Stimulated activated CD4-positive, alpha-beta T cell treated with anti-CD3 and anti-CD28 coated beads, Interleukin-2, amount 100 ng/mL, for 48 hours (primary cell): ENCODE results near the gene CR1L.
"Not testable (repeated sequence)": the region's sequence is repeated elsewhere in the genome, so short reads cannot be mapped to it uniquely, and the experiment has no call there.

ENCODE experiments used
- DNase-seq, 2 donors: peaks; one replicate each; pipeline ENCODE4 v3.0.0-alpha.2; 2020

CR1L gene

DNA sequence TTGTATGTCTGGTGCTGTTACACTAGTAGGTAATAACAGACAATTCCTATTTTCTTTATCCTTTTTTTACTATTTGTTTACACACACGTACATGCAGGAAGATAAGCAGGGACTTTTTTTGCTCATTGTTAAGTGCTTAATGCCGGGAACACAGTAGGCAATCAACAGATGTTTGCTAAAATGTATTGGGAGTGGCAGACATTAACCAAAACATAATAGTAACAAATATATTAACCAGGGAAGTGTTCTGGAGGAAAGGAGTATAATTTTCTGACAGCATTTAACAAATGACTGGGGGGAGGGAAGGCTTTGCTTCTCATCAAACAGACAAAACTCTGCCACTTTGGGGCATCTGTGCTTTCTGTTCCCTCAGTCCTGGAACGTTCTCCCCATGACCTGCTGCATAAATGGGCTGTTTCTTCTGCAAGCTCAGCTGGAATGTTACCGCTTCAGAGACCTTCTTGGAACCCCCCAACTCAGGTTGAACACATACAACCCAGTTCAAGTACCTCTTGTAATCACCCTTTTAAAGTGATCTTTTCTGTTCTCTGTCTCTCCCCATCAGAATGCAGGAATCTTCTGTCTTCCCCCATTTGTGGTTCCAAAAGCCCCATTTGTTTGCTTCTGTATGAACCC, 2.1 kb downstream of the CR1L start:
- DNase-seq, result no peak

DNA sequence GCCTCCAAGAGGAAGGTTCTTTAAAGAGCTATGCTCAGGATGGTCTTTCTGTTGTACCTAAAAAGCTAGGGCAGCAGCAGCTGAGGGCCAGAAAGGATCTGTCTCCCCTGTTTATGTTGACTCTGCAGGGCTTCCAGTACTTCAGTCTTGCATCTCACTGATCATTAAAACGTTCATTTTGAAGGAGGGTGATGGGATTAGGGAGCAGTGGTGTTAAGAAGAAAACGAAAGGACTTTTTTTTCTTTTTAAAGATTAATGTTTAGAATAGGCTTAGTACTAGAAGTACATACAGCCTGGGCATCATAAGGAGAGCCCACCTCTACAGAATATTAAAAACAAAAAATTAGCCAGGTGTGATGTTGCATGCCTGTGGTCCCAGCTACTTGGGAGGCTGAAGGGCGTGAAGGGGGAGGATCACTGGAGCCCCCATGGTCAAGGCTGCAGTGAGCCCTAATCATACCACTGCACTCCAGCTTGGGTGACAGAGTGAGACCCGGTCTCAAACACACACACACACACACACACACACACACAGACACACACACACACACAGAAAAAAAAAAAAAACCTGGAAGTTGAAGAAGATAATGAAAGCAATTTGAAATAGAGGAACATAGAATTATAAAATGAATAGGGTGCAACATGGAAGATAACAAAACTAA, 2.9 kb downstream of the CR1L start:
- no peak for DNase-seq

DNA sequence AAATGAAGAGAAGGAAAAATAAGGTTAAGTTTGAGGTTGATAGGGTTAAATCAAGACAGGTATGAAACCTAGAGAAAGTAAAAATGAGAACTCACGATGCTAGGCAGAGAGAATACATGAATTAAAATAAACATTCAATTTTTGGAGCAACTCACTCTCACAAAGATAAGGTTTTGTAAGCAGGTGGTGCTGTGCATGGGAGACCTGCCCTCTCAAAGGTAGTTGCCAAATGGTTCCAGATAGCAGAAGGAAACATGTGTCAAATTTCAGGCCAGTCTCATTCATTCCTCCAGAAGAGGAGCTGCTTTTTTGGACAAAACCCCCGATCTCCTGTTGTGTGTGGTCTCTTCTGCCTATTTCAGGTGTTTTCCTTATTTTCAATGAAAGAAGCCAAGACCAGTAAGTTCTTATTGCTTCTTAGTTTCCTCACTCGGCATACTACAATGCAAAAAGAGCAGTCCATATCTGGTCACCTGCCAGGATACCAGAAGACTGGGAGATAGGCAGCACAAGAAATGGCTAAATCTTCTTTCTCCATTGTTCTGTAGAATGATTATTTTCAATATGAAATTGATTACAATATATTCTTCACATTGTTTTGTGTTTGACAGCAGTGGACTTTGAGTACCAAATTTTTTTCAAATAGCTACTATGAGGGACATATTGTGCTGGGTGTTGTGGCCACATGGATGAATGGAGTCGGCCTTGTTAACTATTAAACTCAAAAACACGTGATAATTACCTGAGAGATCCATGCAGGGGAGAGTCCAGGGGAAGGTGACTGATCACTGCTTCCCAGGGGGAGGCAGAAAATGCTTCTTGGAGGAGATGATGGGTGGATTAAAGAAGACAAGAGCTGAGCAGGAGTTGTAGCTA, 3.6 kb downstream of the CR1L start:
- no peak for DNase-seq

DNA sequence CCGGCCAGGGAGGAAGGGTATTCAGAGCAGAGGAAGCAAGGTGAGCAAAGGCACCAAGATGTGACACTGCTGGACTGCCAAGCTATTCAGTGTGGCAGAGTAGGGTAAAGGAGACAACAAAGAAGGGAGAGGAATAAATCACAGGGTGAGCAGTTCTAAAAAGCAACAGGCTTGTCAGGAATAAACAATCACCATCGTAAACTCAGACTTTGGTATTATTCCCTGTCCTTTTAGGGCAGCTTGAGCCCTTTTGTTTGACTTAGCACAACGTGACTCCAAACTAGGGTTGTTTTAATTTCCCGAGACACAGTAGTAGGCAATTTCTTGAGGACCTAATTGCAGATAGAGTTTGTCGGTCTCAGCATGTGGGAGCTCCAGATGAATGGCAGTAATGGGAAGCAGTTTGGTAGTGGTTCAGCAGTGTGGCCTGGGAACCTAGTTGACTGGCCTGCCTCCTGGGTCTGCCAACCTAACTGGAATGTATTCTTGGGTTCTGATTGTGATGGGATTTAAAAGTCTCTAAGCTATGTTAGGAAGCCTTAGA, 4.3 kb downstream of the CR1L start:
- no peak for DNase-seq

DNA sequence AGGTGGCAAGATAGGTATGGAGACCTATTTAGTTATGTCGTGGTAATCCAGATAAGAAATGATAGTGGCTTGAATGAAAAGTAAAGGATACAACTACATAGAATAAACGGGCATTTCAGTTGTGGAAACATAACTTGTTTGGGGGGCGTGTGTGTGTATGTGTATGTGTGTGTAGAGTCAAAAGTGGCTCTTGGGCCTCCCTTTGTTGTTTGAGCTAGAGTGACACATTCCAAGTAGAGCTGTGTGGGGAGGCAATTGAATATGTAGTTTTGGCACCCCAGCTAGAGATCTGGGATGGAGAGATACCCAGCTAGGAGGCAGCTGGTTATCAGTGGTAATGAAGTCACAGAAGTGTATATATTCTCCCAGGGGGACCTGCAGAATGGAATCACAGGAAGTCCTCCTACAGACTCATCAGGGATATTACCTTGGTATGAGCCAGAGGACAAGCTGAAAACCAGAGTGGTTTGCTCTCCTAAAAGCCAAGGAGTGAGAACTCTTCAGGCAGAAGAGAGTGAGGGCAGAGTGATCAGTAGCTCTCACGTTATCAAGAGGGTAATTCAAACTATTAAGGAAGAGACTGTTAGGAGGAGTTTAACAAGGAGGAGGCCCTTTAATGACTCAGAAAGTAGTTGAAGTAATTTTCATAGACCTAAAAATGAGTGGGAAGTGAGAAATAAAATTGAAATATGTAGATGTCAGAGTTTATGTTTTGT, 5.1 kb downstream of the CR1L start:
- no peak for DNase-seq

DNA sequence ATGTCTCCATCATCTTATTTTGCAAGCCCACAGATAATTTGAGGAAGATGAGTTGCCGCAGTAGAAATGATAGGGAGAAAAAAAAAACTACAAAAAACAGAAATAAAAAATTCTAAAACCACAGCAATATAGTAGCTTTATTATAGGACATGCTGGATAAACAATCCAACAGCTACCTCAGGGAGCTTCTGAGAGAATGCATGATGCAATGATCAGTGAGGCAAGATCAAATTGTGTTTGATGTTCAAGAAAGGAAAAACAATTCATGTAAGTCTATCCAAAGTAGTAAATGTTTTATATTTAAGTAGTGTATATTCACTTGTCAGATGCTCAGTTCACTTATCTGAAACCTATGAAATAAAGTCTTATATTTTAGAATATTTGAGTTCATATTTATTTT, 6.7 kb downstream of the CR1L start:
- DNase-seq, result no peak

DNA sequence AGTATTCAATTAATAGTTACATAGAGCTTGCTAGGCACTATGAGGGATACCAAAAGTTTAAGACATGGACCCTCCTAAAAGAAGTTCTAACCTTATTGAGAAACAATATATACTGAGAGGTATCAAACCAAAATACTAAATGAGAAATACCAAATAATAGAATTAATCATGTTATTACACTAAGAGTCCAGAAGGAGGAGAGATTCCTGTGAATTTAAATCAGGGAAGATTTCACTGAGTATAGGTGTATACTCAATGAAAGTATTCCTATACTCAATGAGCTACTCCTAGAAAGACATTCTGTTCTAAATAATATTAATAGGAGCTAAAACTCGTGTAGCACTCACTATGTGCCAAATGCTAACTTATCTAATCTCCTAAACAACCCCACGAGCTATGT, 9.4 kb downstream of the CR1L start:
- DNase-seq, result no peak

DNA sequence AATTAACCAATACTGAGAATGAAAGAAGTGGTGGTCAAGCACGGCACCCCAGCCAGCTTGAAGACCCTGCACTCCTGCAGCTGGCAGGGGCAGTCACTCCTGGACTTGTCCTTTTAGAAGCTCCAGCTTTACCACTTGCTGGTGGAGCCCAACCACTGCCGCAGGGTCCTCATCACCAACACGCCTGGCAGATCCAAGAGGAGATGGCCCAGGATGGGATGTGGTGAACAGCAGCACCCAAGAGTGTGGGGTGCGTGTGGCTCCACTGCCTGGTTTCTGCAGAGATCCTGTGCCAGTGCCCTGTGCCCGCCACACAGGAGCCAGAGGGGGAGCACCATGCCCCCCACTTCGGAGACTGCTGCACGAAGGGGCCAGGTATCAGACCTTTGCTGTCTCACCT, 13.5 kb downstream of the CR1L start:
- no peak for DNase-seq

DNA sequence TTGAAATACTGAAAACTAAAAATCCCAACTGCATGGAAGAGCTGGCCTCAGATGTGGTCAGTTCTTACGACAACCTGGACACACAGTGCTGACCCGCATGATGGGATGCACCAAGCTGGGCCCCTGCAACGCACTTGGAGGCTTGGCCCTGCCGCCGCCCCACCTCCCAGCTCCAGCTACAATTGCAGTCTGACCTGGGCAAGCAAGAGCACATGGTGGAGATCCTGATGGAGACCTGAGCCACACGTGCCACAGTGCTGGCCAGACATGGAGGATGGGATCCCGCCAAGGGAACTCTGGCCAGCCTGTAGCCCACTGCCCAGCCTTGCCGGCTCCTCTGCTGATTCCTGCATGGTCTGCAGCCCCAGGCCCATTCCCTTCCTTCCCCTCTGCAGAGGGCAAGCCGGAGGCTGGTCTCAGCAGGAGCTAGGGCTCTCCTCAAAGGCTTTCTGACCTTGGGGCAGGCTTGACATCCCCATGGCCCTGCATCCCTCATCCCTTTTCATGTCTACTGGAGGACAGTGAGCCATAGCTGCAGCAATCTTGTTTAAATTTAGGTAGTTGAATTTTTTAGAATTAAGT, 14.1 kb downstream of the CR1L start:
- DNase-seq, result no peak

DNA sequence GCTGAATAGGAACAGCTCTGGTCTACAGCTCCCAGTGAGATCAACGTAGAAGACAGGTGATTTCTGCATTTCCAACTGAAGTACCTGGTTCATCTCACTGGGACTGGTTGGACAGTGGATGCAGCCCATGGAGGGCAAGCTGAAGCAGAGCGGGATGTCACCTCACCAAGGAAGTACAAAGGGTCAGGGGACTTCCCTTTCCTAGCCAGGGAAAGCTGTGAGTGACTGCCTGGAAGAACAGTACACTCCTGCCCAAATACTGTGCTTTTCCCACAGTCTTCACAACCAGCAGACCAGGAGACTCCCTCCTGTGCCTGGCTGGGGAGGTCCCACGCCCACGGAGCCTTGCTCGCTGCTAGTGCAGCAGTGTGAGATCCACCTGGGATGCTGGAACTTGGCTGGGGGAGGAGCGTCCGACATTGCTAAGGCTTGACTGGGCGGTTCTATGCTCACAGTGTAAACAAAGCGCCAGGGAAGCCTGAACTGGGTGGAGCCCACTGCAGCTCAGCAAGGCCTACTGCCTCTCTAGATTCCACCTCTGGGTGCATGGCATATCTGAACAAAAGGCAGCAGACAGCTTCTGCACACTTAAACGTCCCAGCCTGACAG, 14.7 kb downstream of the CR1L start:
- no peak for DNase-seq

DNA sequence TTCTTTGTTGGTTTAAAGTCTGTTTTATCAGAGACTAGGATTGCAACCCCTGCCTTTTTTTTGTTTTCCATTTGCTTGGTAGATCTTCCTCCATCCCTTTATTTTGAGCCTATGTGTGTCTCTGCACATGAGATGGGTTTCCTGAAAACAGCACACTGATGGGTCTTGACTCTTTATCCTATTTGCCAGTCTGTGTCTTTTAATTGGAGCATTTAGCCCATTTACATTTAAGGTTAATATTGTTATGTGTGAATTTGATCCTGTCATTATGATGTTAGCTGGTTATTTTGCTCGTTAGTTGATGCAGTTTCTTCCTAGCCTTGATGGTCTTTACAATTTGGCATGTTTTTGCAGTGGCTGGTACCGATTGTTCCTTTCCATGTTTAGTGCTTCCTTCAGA, 16.5 kb downstream of the CR1L start:
- DNase-seq, result not testable (repeated sequence)

DNA sequence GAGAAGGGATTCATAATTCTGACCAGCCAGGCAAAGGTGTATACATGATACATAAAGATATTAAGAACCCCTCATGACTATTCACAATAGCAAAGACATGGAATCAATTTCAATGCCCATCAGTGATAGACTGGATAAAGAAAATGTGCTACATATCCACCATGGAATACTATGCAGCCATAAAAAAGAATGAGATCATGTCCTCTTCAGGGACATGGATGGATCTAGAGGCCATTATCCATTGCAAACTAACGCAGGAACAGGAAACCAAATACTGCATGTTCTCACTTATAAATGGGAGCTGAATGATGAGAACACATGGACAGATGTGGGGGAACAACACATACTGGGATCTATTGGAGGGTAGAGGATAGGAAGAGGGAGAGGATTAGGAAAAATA, 21.4 kb downstream of the CR1L start:
- DNase-seq, result no peak

DNA sequence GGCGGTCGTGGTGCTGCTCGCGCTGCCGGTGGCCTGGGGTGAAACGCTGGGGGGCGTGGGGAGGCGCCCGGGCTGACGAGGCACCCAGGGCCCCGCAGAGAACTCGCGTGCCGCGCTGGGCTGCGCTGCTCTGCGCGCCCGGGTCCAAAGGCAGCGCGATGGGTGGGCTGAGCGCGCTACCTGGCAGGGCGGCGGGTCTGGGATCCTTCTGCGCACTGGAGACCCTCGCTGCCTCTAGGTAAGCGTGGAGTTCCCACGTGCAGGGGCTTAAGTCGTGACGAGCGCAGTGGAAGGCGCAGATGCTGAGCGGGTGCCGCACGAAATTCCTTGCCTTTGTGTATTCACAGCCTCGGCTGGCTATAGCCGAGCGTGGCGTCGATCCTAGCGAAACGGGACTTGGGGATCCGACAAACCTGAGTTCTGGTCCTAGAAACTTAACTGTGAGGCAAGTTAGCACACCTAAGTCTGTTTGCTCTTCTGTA, 24.6 kb downstream of the CR1L start:
- no peak for DNase-seq

DNA sequence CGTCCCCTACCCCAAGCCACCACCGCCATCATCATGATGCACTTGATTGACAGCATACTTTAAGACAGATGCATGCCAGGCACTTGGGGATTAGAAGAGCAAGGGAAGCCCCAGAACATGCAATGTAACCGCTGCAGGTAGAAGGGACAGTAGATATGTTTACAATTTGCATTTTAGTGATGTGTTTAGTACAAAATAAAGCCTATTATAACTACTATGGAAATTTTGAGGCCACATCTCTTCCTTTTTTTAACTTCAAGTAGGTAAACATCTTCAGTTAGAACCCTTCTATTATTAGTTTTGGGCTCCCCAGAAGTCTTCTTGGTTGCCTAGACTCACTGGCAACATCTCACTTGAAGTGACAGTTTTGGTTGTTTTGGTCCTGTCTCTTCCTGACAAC, 25.3 kb downstream of the CR1L start:
- no peak for DNase-seq

DNA sequence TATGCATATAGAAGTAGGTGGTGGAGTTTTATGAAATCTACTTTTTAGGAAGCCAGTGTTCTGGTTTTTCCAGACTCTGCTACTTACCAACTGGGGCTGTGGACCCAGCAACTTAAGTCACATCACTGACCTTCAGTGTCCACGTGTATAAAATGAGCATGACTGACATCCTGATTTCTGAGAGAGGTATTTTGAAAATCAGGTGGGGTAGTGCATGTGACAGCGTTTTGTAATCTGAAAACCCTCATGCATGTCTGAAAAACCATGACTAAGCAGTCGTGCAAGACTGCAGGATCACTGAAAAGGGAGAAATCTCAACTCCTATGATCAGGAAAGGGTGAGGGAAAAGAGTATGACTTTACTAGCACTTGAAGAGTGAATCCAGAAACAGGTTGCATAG, 26.1 kb downstream of the CR1L start:
- no peak for DNase-seq

DNA sequence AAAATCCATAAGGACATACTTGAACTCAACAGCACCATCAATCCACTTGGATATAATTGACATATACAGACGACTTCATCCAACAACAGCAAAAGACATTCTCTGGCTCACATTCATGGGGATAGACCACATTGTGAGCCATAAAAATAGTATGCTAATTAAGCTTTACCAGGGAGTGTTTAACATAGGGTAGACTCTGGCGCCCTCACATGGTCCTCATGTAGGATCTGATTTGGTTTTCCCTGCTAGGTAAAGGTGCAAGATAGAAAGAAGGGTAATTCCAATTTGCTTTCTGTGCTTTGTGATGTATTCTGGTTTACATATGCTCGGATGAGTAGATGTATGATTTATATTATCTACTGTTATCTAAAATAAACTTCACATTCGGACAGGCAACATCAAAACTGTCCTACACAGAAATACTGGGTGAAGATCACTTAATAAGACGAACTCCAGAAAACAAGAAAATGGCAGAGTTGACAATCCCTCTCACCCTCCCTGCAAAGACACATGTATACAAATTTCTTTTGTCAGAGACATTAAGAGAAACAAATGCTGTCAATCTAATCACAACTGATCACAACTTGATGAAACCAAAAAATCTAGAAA, 27.7 kb downstream of the CR1L start:
- DNase-seq, result no peak

DNA sequence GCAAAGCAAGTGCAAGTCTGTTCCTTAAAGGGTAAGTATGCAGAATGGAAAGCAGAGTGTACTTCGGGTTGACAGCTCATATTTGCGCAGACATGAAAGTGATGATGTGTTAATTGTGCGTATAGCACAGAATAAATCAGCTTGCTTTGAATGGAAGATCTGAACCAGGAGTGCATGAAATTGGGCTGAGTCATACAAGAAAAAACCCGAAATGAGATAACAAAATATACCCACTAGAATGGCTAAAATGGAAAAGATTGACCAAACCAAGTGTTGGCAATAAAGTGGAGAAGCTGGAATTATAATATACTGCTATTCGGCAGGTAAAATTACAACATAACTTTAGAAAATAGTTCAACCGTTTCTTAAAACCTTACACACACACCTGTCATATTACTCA, 28.5 kb downstream of the CR1L start:
- no peak for DNase-seq

DNA sequence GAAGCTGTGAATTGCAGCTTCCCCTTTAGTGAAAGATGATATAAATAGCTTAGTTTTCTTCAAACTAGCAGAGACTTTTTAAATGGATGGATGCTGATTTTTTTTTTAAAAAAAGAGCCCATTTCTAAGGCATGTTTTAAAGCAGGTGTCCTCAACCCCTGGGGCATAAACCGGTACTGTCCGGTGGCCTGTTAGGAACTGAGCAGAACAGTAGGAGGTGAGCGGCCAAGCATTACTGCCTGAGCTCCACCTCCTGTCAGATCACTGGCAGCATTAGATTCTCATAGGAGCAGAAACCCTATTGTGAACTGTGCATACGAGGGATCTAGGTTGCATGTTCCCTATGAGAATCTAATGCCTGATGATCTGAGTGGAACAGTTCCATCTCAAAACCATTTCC, 31.2 kb downstream of the CR1L start:
- DNase-seq, result no peak

DNA sequence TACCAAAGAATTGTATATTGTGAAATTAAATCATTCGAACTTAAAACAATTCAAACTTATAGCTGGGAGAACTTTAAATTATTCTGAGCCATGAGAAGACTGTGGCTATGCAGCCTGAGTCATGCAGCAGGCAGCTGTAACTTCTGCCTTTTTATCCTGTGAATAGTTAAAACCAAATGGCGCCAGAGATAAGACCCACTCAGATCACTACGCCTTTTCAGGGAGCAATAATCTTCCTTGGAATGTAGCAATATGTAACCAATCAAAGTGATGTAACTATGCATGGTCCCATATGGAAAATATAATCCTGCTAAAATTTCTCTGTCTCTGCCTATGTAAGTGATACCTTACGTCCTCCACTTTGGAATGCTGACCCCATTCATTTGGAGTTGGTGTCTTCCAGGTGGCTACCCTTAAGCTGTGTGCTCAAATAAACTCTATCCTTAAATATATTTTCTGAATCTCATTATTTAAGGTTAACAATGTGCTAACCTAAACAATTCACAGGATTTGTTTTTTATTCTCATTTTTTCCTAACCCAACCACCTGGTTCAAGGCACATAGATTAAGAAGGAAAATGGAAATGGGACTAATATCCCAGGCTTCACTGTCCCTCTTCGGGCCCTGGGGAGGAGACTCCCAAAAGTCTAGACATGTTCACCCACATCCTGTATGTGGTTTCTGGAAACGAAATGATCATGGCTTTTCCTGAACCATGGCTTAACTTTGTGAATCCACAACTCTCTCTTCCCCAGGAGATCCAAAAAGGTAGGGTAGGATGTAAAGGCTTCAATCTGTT, 35.9 kb downstream of the CR1L start:
- DNase-seq, result not testable (repeated sequence)

DNA sequence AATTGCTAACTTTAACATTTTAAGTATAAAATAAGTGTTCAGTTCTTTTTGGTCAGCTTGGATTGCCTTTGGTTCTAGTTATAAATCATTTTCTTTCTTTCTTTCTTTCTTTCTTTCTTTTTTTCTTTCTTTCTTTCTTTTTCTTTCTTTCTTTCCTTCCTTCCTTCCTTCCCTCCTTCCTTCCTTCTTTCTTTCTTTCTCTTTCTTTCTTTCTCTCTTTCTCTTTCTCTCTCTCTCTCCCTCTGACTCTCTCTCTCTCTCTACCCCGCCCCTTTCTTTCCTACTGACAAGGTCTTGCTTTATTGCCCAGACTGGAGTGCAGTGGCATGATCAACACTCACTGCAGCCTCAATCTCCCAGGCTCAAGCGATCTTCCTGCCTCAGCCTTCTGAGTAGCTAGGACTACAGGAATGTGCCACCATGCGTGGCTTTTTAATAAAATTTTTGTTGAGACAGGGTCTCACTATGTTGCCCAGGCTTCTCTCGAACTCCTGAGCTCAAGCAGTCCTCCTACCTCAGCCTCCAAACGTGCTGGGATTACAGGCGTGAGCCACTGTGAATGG, 38.0 kb downstream of the CR1L start:
- DNase-seq, result not testable (repeated sequence)
